ENCODE measurements around the gene CLDN1.
A peak's percentile ranks its signal among the peaks of the same experiment; 100 is the strongest.
"Not testable (repeated sequence)": the region's sequence is repeated elsewhere in the genome, so short reads cannot be mapped to it uniquely, and the experiment has no call there.

The CLDN1 gene

DNA sequence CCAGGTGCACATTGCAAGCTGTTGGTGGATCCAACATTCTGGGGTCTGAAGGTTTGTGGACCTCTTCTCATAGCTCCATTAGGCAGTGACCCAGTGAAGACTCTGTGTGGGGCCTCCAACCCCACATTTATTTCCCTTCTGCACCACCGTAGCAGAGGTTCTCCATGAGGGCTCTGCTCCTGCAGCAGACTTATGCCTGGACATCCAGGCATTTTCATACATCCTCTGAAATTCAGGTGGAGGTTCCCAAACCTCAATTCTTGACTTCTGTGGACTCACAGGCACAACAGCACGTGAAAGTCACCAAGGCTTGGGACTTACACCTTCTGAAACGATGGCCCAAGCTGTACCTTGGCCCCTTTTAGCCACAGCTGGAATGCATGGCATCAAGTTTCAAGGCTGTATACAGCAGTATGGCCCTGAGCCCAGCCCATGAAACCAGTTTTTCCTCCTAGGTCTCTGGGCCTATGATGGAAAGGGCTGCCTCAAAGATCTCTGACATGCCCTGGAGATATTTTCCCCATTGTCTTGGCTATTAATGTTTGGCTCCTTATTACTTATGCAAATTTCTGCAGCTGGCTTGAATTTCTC, 30.2 kb downstream of the CLDN1 start:
- DNase-seq (ENCODE audit: low spot score): no peak

GRCh38 chr3:190289989-190290388, 32.3 kb downstream of the CLDN1 start:
- DNase-seq (ENCODE audit: low spot score): no peak

DNA sequence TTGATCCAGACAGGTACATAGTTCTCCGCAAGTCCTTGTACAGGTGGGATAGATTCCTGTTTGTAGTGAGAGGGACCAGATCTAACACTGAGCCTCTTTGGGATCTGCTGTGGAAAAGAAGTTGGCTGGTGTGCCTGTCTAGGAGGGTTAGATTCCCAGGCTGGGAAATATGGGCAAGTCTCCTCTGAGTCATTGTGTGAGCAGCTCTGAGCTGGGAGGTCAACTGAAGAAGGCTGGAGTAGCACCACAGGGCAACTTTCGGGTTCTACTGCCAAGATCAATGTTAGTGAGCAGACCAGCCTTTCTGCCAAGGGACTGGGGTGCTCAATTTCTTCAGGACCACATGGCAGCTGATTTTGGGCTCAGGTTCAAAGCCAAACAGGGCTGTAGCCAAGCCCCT, 33.4 kb downstream of the CLDN1 start:
- DNase-seq (ENCODE audit: low spot score): peak; percentile 58

DNA sequence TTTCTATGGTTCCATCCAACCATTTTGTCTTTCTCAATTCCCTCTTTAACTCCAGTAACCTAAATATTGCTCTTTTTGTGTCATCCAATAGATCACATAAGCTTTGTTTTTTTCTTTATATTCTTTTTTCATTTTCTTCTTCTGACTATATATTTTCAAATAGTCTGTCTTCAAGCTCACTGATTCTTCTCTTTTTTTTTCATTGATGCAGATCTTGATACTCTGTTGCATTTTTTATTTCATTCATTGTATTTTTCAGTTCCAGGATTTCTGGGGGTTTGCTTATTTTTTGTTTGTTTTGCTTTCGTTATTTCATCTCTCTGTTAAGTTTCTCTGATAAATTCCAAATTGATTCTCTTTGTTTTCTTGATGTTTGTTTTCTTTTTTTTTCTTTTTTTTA, 36.2 kb downstream of the CLDN1 start:
- no peak for DNase-seq (ENCODE audit: low spot score)

DNA sequence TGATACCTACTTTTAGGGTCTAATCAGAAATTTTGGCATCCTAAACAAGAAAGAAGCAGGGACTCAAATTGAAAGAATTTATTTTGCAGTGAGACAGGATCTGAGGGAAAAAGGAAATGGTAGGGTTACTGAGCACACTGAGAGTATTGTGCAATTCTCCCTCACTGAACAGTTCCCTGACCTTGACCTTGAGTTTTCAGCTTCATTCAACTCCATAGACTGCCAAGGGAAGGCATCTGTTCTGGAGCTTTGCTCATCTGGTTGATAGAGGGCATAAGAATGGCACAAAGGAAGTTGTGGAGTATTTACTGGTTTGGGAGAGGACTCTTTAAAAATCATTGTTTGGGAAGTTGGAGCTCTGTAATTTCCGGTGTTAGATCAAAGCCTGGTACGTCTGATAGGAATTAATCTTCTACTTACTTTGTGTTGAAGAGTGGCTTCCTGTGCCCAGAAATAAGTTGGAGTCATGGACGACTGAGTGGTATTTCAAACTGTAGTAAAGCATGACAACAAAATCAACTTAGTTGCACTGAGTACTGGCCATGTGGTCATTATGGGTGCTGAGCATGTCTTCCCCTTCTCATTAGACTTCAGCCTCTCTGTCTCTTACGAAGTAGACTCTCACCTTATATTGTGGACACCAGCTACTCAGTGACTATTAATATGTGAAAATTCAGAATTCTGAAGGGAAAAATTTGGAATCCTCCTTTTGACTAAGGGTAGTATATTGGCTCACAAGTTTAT, 40.8 kb downstream of the CLDN1 start:
- peak; percentile 16 for DNase-seq (ENCODE audit: low spot score)

GRCh38 chr3:190279690-190280089, 42.6 kb downstream of the CLDN1 start:
- no peak for DNase-seq (ENCODE audit: low spot score)

DNA sequence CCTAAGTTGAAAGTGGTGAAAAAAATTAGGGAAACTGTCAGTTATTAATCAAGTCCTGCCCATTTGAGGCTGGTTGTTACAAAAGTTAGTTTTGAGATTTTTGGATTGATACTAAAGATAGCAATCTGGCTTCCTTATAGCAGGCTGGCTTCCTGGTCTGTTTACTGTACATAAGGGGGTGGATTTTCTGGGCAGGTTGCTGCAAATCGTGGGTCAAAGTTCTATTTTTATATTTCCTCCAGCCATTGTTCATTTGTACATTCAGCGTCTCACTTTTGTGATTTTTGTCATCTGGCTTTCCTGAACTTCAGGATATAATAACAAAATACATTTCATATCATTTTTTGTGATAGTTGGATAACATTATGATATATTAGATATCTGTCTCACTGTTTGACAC, 49.5 kb downstream of the CLDN1 start:
- no peak for DNase-seq (ENCODE audit: low spot score)

GRCh38 chr3:190269101-190269500, 53.1 kb downstream of the CLDN1 start:
- no peak for DNase-seq (ENCODE audit: low spot score)

DNA sequence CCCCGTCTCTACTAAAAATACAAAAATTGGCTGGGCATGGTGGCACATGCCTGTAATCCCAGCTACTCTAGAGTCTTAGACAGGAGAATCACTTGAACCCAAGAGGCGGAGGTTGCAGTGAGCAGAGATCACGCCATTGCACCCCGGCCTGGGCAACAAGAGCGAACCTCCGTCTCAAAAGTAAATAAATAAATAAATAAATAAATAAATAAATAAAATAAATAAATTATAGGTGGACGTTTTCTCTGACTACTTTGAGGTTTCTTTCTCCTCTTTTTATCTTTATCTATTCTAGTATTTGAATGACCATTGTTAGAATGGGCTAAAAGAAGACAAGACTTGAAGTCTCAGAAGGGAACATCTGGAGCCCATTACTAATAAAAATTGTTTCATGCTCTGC, 54.8 kb downstream of the CLDN1 start:
- not testable (repeated sequence) for DNase-seq (ENCODE audit: low spot score)

DNA sequence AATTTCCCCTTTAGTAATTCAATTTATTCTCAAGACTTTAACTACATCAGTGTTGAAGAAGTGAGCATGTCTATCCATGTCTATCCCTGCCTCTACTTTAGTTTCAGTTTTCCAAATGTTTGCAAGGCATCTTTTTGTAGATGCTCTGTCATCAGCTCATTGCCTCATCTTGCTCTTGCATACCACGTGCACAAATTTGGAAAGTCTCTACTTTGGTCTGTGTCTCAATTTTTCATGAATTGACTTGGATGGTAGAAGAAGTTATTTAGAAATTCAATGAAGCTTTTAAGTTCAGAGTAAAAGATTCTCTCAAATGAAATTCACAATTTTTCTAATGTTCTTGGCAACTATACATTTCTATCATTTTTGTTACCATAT, 55.3 kb downstream of the CLDN1 start:
- peak; percentile 20 for DNase-seq (ENCODE audit: low spot score)

- DNase-seq (ENCODE audit: low spot score): no peak
These were observed 55.9 kb downstream of the CLDN1 start for GRCh38 chr3:190266265-190266912.

- DNase-seq (ENCODE audit: low spot score): peak; percentile 34
These were observed 56.5 kb downstream of the CLDN1 start for GRCh38 chr3:190265796-190266195.

DNA sequence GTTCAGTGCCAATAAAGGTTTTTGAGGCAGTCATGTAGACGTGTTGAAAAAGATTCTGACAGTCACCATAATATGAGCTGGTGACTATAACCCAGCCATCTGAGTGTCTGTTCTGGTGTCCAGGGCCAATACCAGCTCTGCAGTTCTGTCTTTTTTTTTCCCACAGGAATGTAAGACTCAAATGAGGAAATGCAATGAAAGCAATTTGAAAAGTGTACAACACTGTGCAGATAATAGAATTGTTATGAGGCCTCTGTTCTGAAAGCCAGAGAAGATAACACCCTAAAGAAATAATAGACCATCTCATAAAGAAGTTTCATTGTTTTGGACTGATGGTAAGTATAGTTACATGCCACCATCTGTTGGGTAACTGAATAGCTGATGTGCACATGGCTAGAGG, 57.1 kb downstream of the CLDN1 start:
- DNase-seq (ENCODE audit: low spot score): no peak

- DNase-seq (ENCODE audit: low spot score): no peak
These were observed 60.5 kb downstream of the CLDN1 start for GRCh38 chr3:190261740-190262139.

GRCh38 chr3:190261015-190261414, 61.2 kb downstream of the CLDN1 start:
- DNase-seq (ENCODE audit: low spot score): no peak

- no peak for DNase-seq (ENCODE audit: low spot score)
These were observed 61.9 kb downstream of the CLDN1 start for GRCh38 chr3:190260301-190260700.

DNA sequence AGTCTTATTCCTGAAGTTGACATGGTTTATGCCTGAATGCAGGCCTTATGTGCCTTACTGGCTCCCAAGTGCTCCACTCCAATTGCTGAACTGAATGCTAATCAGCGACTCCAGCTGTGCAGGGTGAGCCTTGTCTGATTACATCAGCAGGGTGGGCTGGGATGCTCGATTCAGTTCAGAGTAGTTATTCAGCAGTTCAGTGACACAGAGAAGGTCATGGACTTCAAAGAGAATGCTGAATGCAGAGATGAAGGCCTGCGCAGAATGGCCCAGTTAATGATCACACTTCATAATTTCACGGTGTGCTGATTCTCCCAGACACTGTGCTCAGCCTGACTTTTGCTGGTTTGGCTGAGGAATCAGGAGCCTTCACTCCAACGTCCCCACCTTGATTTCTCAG, 63.6 kb downstream of the CLDN1 start:
- no peak for DNase-seq (ENCODE audit: low spot score)

Measured in AG20443 (cell line).